Mammary epithelial cell (primary cell): ENCODE measurements around the gene ITGB3BP.

Source experiments
- EZH2 ChIP-seq: IDR thresholded peaks from 2 replicates; pipeline ENCODE4 v1.6.1; 2012; ENCODE audit warnings: low read length, inconsistent platforms, borderline replicate concordance
- TF ChIP-seq, protein P1 (sequence below), 2 donors: IDR thresholded peaks in 1 of 2; conservative IDR thresholded peaks in 1 of 2; 2 replicates each; pipeline ENCODE4 v1.5.1; 2011 to 2012; ENCODE audit warnings: inconsistent platforms in 2 of 2, low read length in 2 of 2, mild to moderate bottlenecking in 2 of 2, control low read depth in 1 of 2, low read depth in 1 of 2; ENCODE audit not compliant: insufficient read depth in 1 of 2; ENCODE audit errors: extremely low read depth in 1 of 2

DNA sequence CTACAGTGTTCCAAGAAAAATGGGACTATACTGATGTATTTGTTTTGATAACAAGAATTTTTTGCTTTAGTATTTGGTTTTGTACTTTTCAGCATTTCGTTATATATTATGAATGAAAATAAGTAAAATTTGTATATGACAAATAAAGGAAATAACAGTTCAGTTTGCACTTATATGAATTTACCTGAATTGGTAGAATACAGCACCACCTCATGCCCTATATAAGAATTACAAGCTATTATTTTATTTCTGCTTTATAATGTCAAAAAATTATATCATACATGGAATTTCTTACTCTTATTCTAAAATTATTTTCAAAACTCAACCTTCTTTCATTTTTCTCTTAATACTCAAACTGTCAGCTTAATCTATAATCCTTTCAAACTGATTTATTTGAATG lies 14.9 kb upstream of the ITGB3BP start:
- TF ChIP-seq, protein P1, sequence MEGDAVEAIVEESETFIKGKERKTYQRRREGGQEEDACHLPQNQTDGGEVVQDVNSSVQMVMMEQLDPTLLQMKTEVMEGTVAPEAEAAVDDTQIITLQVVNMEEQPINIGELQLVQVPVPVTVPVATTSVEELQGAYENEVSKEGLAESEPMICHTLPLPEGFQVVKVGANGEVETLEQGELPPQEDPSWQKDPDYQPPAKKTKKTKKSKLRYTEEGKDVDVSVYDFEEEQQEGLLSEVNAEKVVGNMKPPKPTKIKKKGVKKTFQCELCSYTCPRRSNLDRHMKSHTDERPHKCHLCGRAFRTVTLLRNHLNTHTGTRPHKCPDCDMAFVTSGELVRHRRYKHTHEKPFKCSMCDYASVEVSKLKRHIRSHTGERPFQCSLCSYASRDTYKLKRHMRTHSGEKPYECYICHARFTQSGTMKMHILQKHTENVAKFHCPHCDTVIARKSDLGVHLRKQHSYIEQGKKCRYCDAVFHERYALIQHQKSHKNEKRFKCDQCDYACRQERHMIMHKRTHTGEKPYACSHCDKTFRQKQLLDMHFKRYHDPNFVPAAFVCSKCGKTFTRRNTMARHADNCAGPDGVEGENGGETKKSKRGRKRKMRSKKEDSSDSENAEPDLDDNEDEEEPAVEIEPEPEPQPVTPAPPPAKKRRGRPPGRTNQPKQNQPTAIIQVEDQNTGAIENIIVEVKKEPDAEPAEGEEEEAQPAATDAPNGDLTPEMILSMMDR (conservative IDR thresholded peaks at IDR 0.05 in 1 of 2, IDR thresholded peaks at IDR 0.05 in 1 of 2; ENCODE audit: extremely low read depth in 1 of 2, insufficient read depth in 1 of 2, low read depth in 1 of 2, low read length in 2 of 2): peak; percentile 43 to 49
- TF ChIP-seq EZH2: no peak
